Activated CD4-positive, alpha-beta T cell treated with anti-CD3 and anti-CD28 coated beads for 48 hours (primary cell): ENCODE data around the gene BTBD2.

Experiments
- DNase-seq: peaks from one replicate; pipeline ENCODE4 v3.0.0-alpha.2; 2020

The BTBD2 gene

DNA sequence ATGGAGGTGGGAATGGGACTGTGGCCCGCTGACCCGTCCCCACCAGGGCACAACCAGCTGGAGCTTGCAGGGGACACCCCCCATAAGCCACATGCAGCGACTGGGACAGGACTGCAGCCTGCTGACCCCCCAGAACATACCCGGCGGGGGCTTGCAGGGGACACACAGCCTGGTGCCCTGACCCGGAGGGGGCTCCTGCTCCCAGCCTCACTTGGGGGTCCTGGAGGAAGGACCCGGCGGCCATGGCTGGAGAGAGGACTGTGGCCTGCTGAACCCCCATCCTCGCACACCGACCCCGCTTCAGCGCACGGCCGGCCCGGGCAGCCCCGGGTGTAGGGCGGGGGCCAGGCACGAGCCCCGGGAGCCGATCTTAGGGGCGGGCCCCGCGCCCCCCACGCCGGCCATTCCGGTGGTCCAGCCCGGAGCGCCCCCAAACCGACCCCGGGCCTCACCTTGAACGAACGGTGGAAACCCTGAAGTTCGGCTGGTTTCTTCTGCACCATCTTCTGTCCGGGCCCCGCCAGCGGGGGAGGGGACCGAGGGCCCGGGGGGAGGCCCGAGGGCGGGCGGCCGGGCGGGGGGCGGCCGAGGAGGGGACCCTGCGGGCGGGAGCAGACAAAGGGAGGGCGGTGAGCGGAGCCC is 35.0 kb upstream of the BTBD2 start:
- DNase-seq, result no peak

DNA sequence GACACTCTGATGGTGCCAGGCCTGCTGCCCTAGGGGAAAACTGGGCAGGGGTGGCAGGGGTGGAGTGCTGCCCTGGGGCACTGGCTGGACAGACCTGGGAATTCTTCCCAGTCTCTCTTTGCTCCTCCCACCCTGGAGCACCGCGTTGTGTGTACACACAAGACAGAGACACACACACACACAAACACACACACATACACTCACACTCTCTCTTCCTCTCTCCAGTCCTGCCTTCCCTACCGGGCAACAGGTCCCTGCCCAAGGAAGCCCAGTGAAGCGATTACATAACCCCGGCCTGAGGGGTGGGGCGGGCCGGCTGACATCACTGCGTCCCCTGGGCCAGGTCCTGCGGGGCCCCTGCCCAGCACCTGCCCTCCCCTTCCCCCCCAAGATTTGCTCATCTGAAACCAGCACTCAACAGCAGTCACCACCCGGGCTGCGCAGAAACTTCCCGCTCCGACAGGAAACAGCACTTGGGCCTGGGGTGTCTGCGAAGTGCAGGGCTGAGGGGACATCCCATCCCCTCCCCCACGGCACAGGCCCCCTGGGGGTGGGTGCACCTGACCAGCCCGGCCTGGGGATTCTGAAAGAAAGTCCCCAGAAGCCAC is 34.3 kb upstream of the BTBD2 start:
- DNase-seq, result peak; percentile 70

DNA sequence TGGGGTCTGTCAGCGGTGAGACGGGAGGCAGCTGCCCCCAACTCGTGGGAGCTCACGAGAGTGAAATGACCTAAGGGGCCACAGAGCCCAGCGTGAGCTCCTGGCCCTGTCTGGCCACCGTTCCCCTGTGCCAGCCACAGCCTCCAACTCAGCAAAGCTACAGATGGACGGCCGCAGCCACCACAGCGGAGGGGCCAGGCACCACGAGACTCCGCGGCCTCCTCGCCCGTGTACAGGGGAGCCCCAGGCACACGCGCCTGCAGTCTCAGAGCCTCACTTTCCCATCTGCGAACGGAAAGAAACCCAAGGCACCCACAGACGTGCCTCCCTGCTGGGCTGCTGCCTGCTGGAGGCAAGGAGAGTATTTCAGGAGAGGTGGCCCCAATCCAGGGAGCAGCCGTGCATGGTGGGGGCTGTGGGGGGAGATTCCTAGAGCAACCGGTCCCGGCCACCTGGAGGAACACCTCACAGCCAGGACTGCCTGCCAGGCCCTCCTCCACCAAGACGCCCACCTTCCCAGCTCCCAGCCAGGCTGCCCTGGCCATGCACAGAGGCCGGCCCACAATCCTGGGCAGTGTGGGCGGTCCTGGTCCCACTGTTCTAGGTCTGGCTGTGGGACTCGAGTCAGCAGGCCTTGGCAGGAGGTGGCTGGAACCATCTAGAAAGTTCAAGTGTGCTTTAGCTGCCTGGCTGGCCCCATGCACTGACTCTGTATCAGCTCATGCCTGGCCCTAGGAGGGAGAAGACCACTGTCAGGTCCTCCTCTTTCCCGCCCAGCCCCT is 33.6 kb upstream of the BTBD2 start:
- DNase-seq, result no peak

DNA sequence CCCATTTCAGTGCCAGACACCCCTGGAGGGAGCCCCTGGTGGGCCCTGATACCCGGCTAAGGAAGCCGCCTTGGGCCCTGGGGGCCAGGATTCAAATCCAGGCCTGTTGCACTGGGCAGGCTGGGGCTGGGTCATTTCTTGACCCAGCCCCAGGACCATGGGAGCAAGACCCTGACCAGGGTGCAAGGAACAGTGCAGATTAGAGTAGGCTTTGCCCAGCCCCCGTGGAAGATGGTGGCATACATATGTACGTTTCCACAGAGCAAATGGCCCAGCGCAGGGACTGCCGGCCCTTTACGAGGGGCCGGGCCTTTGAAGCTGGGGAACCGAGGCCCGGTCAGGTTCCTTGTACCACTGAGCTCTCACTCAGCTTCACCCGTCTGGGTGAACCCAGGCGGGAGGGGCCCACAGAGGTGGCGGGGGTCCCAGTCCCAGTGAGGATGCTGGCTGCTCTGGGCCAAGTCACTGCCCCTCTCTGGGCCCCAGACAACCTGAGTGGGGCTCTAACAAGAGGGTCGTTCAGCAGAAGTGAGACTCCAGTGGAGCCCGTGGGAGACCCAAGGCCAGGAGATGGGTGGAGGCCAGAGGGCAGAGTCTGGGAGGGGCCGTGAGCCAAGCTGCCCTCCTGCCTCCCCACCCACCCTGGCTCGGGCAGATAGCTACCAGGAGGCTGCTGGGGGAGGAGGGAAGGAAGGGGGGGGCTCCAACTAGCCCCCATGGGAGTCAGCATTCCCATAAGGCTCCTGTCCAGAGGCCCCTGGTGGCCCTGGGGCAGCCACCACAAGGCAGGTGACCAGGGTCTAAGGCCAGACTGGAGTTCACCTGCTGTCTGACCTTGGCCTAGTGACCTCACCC is 32.8 kb upstream of the BTBD2 start:
- DNase-seq, result no peak

DNA sequence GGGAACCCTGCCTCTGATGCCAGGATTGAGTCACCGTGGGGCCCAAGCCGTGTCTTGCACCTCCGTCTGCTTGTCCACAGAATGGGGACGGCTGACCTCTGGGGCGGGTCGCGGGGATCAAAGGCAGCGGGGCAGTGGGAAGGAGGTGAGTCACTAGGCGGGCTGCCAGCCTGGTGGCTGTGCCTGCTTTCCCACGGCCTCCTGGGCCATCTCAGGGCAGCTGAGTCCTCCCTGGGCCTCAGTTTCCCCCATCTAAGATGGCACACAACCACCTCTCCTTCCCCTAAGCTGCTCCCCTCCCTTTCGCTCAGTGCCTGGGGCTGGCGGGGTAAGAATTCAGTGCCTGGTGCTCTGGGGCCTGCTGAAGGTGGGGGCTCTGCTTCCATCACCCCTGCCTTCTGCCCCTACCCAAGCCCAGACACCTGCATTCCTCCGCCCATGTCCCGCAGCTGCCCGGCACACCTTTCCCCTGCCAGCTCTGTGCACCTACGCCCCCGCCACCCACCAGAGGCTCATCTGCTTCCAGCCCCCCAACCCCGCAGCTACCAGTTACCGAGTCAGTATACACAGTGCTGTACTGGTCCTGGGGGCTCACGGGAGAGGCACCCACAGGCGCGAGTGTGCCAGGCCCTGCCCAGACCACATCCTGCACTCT is 32.1 kb upstream of the BTBD2 start:
- peak; percentile 39 for DNase-seq

DNA sequence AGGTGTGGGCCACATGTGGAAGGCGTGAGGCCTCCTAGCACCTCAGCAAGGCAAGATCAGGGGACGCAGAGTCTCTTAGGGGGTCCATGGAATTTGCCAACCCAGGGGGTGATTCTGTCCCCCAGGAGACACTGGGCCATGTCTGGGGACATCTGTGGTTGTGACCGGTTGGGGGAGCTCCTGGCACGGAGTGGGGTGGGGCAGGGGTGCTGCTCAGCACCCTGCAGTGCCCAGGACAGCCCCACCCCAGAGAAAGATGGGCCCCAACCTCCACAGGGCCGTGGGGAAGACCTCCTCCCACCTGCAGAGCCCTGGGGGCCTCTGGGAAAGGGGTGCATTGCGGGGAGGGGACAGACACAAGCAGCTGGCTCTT is 31.5 kb upstream of the BTBD2 start:
- DNase-seq, result no peak

DNA sequence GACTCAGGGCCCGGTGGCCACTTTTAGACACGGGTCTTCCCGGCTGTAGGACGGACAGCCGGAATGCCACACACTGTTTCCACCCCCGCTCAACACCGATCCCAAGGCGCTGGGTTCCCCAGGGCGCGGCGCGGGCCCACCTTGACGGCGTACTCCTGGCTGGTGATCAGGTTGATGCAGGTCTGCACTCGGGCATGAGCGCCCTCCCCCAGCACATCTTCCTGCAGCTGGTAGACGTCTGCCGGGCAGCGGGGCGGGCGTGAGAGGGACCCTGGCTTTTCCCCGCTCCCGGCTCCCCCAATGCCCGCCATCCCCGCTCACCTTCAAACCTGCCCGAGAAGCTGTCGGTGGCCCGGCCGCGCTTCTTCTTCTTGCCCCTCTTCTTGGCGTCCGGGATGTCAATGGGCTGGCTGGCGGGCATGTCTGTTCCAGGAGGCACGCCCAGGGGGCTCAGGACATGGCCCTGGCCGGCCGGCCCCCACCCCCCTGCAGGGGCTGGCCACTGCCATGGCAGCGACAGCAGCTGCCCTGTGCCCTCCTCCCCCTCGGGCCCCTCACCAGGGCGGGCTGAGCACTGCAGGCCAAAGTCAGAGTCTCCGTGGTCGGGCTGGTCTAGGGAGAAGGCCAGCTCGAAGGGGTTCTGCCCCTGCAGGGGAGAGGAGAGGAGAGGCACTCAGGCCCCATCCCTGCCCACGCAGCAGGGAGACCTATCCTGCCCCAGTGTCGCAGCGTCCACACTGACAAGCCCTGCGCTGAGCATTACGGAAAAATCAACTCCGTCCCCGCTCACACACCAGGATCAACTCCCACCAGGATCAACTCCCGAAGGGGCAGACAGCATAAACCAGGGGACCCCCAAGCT is 30.8 kb upstream of the BTBD2 start:
- no peak for DNase-seq

DNA sequence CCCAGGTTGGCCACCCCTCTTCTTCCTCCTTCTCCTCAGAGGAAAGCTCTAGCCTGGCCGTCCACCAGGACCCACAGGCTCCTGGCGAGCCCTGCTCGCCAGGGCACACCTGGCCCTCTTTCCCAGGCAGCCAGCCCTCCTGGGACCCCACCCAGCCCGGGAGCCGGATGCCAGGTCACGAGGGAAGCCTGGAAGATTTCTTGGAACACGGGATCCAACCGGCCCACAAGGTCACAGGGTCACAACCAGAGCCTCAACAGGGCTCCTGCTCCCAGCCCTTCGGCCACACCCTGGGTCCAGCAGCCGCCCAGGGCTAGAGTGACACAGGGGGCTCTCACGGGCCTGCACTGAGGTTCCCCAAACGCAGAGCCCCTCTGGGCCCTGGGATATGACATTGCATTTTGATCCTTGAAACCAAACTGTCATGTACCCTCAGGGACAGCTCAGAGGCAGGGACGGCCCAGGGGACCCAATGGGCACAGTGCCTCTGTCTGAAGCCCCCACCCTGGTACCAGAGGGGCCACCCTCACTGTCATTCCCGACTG is 30.1 kb upstream of the BTBD2 start:
- no peak for DNase-seq

DNA sequence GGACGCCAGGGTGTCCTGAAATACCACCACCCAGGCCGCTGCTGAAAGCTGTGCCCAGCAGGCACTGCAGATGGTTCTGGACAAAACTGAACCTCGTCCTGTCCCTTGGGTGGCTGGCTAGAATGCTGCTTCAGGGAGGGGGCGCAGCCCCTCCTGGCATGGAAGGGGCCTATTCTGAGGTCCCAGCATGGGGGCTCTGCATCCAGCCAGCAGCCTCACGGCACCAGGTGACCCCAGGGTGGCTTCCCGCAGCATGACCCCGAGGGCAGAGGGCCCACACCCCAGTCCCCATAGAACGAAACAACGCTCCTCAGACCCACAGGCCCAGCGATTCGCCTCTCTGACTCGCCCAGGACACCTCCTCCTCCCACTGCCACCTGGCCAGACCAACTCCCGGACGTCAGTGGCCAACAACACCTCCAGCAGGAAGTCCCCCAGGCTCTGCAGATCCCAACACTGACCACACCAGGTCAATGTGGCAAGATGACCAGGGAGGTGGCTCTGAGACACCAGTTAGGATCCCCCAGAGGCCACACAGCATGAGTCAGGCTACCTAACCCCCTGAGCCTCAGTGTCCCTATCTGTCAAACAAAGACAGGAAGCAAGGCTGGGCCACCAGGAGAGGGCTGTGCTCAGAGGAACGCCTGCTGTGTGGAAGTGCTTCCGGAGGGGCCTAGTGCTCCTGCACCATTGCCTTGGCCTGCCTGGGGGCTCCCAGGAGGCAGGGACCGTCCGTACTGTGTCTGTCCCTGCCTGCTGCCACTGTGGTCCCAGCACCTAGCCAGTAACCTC is 29.4 kb upstream of the BTBD2 start:
- no peak for DNase-seq

DNA sequence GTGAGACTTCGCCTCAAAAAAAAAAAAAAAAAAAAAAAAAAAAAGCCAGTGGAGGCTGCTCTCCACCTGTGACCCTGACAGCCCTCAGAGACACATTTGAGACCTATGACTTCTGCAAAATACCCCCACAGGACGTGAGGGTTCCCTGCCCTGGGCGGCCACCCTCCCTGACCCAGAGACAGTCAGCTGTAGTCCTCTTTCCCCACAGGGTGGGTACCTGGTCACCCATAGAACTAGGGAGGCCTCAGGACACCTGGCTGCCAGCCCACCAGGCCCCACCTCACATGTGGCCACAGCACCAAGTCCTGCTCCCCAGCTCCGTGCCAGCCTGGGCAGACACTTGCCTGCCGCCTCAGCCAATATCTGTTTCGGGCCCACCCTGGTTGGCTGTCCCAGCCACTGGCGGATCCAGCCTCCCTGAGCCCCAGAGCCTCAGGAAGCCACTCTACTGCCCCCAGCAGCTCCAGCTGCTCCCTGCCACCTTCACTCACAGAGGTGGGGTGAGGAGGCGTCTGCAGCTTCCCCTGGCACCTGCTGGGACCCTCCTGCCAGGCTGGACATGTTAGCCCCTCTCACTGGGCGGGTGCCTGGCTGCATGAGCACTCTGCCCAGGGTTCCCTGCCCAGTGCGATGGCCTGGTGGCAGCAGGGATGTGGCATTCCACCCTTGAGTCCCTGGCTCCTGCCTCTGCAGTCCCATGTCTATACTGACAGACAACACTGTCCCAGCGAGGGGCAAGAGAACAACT is 28.6 kb upstream of the BTBD2 start:
- no peak for DNase-seq

DNA sequence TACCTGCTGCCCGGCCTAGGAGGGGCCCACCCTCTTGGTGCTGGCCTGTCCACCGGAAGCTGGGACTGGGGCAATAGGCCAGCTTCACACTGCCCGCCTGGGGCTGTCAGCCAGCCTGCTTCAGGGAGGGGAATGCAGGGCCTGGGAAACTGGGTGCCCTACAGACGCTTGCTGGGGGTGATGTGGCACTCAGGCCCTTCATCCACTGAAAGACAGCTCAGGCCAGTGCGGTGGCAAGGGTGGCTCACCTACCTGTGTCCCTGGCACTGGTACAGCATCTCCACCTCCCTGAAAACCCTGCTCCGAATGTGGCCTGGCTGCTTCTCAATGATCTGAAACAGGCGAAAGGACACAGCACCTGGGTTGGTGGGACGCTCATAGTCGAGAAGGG is 27.7 kb upstream of the BTBD2 start:
- no peak for DNase-seq

DNA sequence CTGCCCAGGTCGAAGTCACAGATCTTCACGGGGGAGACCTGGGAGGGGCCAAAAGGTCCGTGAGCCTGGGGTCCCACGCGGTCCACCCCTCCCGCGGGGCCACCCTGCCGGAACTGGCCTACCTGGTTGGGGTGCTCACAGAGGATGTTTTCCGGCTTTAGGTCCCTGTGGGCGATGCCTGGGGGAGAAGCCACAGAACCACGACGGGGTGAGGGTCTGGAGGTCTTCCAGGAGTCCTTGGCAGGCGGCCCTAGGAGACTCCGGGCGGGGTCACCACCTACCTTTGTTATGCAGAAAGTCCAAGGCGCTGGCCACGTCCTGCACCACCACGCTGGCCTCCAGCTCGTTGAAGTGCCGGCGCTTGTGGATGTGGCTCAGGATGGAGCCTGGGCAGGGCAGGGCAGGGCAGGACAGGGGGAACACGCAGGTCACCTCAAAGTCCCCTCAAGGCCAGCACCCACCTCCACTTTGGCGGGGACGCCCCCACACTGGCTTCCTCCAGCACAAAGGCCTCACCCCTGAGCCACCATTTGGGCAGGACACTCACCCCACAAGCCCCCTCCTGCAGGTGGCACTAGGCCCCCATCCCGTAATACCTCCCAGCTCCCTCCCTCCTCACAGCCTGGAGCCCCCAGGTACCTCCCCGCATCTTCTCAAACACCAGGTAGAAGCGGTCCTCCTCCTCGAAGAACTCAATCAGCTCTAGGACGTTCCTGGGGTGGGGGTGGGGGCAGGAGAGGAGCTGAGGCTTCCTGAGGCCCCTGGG is 27.2 kb upstream of the BTBD2 start:
- DNase-seq, result no peak

DNA sequence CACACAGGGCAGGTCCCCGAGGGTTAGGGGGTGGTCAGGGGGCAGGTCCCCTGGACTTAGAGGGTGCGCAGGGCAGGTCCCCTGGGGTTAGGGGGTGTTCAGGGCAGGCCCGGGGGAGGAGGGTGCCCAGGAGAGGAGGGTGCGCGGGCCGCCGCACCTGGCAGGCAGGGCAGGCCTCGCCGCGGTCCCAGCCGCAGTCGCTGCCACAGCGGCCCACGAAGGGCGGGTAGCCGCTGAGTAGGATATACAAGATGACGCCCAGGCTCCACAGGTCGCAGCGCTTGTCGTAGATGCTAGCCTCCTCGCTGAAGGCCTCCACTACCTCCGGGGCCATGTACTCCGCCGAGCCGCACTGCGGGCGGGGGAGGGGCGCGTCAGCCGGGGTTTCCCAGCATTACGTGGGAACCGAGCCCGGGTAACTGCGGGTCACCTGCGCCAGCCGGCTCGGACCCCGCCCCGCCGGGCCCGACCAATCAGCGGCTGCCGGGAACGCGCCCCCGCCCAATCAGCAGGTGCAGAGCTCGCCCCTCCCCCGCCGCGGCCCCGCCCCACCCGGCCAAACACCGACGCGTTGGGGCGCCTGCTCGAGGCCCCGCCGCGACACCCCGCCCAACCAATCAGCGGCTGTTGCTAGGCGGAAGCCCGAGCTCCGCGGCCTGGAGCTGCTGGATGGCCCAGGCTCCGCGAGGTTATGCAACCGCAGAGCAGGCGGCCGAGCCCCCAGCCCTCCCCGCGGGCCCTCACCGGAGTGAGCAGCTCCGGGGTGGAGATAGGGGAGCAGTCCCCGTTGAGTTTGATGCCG is 26.4 kb upstream of the BTBD2 start:
- DNase-seq, result peak; percentile 100

DNA sequence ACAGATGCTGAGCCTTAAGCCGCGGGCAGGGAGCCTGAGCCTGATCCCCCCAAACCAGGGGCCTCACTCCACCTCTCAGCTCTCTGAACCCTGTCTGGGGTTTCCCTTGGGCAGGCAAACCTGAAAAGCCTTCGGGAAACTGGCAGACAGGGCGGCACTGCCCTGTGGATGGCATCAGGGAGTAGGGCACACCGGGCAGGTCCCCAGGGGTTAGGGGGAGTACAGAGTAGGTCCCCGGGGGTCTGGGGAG is 25.8 kb upstream of the BTBD2 start:
- no peak for DNase-seq

DNA sequence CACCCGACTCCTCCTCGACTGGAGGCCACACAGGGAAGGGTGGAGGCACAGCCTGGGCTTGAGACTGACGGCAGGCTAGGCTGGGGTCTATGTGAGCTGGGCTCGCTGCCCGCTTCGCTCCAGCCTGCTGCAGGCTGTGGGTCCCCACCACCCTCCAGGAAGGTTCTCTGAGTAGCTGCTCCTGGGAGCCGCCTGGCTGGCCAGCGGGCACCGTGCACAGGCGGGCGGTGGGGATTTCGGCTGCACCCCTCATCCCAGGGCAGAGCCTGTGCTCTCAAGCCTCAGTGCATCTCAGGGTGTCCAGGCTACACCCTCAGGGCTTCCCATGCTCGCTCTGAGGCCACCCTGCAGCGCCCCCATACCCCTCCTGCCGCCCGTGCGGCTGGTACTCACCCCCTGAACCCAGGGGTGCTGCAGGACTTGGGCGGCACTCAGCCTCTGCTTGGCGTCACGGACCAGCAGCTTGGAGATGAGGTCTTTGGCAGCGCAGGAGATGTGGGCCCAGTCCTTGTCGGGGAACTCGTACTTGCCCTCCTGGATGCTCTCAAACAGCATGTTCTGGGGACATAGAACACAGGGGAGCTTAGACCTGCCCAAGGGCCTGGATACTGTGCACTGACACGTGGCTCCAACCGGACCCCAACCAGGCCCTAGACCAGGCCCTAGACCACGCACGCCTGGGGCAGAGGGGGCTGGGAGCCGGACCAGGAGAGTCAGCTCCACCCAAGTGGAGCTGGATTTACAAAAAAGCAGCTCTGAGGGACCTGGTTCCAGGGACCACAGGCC is 25.3 kb upstream of the BTBD2 start:
- DNase-seq, result peak; percentile 2

DNA sequence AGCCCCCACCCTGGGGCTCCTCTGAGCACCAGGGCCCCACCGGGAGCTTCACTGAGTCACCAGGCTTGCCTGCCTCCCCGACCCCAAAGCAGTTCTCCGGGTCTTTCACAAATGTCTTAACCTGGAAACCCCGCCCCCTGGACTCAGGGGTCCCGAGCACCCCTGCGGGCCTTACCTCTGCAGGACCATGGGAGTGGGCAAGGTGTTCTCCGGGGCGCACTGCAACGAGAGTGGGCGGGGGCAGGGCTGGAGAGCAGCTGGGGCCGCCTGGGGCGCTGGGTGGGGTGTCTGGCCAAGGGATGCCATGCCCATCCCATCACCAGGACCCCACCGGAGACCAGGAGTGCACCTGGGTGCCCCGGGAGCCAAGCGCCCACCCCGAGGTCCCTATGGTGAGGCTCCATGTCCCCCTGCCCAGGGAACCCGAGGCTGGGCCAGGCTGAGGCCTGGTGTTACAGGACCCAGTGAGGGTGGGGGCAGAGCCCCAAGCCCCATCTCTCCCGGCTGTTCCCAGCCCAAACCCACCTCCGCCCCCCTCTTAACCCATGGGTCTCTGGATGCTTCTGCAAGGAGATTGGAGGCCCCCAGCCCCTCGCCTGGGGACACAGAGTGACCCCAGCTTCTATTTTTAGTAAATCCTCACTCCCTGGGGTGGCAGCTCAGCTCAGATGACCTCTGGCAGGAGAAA is 24.6 kb upstream of the BTBD2 start:
- no peak for DNase-seq
